ENCODE results near the gene IARS1. TPM values are rescaled to one million over a fixed set of nuclear protein-coding genes. Genes with fewer than 3 reads are reported as not detected.

The IARS1 gene
- total RNA-seq, 2 experiments from 2014 or later, result 49.8 to 56.8 TPM

DNA sequence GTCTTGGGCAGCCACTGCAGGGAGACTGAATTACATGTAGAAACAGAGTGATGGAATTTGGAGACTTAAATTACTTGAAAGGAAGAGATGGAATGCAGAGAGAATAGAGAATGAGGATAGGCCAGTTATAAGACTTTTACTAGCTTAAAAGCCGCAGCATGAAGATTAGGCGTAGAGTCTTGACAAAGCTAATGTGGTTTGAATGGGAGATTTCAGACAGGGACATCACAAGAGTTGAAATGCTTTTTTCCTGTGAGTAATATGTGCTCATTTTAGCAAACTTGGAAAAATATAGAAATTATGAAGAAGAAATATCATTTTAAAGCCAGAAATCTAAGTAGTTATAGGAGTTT lies 39.8 kb upstream of the IARS1 start:
- no peak overlapping the region for H3K4me3 Mint-ChIP-seq
- no peaks in the 10 kb centered on the region for H3K4me1 ChIP-seq (ENCODE audit: insufficient read depth, low read length)
- no peak overlapping the region for H3K4me3 ChIP-seq (ENCODE audit: low read length)
- no peak for ATAC-seq (ENCODE audit: poor library complexity)
- no peak overlapping the region for H3K27ac Mint-ChIP-seq
- ChIA-PET POLR2A (no interaction called here), CTCF (interaction anchor here (0.9 kb wide), 1 partner anchor 31 kb away, joined by 3 read pairs; no protein-coding TSS in a partner anchor)
- peaks cover 29% of the 10 kb centered on the region for H3K36me3 Mint-ChIP-seq (ENCODE audit: low read depth)
- H3K4me1 Mint-ChIP-seq (ENCODE audit: low read depth), result no peaks in the 10 kb centered on the region
- peaks cover 5% of the 10 kb centered on the region for H3K36me3 ChIP-seq (ENCODE audit: insufficient read depth, low read length)
- intact Hi-C loops (cut with DNase I, micrococcal nuclease), result no loop called here
- H3K9me3 Mint-ChIP-seq, result no peaks in the 10 kb centered on the region
- H3K27ac ChIP-seq (ENCODE audit: low read depth in 1 of 2, low read length in 2 of 2), result no peak overlapping the region
- H3K27me3 Mint-ChIP-seq, result no peaks in the 10 kb centered on the region
- DNase-seq, result no peak
- no peaks in the 10 kb centered on the region for H3K9me3 ChIP-seq (ENCODE audit: control insufficient read depth in 1 of 2, insufficient read depth in 1 of 2, low read length in 2 of 2)
- TF ChIP-seq, protein P1, sequence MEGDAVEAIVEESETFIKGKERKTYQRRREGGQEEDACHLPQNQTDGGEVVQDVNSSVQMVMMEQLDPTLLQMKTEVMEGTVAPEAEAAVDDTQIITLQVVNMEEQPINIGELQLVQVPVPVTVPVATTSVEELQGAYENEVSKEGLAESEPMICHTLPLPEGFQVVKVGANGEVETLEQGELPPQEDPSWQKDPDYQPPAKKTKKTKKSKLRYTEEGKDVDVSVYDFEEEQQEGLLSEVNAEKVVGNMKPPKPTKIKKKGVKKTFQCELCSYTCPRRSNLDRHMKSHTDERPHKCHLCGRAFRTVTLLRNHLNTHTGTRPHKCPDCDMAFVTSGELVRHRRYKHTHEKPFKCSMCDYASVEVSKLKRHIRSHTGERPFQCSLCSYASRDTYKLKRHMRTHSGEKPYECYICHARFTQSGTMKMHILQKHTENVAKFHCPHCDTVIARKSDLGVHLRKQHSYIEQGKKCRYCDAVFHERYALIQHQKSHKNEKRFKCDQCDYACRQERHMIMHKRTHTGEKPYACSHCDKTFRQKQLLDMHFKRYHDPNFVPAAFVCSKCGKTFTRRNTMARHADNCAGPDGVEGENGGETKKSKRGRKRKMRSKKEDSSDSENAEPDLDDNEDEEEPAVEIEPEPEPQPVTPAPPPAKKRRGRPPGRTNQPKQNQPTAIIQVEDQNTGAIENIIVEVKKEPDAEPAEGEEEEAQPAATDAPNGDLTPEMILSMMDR (IDR thresholded peaks at IDR 0.05), result no peak
- H3K27me3 ChIP-seq (ENCODE audit: control insufficient read depth in 1 of 2, insufficient read depth in 2 of 2, low read length in 2 of 2), result no peaks in the 10 kb centered on the region

DNA sequence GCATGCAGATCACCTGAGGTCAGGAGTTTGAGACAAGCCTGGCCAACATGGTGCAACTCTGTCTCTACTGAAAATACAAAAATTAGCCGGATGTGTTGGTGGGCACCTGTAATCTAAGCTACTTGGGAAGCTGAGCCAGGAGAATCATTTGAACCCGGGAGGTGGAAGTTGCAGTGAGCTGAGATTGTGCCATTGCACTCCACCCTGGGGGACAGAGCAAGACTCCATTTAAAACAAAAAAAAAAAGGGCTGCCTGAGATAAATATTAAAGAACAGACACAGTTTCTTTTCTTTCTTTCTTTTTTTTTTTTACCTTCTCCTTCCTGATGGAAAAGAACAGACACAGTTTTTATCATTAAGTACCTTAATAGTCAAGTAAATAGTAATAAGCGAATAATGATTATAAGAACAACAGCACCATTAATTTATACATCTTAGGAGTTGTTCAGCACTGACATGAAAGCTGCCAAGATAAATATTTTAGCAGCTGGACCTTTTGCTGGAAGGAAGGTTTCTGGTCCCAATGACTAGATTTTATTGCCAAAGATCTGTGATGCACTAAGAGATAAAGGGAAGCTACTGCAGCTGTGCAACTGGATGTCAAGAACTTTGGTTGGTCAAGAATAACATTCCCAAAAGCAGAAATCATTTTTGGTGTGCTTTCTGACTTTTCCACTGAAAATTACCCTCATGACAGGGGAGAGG lies 39.2 kb upstream of the IARS1 start:
- Histone ChIP-seq H3K36me3 (ENCODE audit: insufficient read depth, low read length) (peaks cover 2% of the 10 kb centered on the region), H3K4me3 (ENCODE audit: low read length) (no peak overlapping the region), H3K27me3 (ENCODE audit: control insufficient read depth in 1 of 2, insufficient read depth in 2 of 2, low read length in 2 of 2) (no peaks in the 10 kb centered on the region), H3K9me3 (ENCODE audit: control insufficient read depth in 1 of 2, insufficient read depth in 1 of 2, low read length in 2 of 2) (no peaks in the 10 kb centered on the region), H3K27ac (ENCODE audit: low read depth in 1 of 2, low read length in 2 of 2) (no peak overlapping the region), H3K4me1 (ENCODE audit: insufficient read depth, low read length) (no peaks in the 10 kb centered on the region)
- DNase-seq (no peak), ATAC-seq (ENCODE audit: poor library complexity) (no peak)
- peaks cover 27% of the 10 kb centered on the region for H3K36me3 Mint-ChIP-seq (ENCODE audit: low read depth)
- no peaks in the 10 kb centered on the region for H3K9me3 Mint-ChIP-seq
- no peaks in the 10 kb centered on the region for H3K27me3 Mint-ChIP-seq
- H3K4me1 Mint-ChIP-seq (ENCODE audit: low read depth), result no peaks in the 10 kb centered on the region
- intact Hi-C loops (cut with DNase I, micrococcal nuclease), result no loop called here
- no peak overlapping the region for H3K4me3 Mint-ChIP-seq
- no peak overlapping the region for H3K27ac Mint-ChIP-seq
- TF ChIP-seq, protein P1 (IDR thresholded peaks at IDR 0.05), result no peak
- ChIA-PET POLR2A (no interaction called here), CTCF (interaction anchor here (0.9 kb wide), 1 partner anchor 31 kb away, joined by 3 read pairs; no protein-coding TSS in a partner anchor)

DNA sequence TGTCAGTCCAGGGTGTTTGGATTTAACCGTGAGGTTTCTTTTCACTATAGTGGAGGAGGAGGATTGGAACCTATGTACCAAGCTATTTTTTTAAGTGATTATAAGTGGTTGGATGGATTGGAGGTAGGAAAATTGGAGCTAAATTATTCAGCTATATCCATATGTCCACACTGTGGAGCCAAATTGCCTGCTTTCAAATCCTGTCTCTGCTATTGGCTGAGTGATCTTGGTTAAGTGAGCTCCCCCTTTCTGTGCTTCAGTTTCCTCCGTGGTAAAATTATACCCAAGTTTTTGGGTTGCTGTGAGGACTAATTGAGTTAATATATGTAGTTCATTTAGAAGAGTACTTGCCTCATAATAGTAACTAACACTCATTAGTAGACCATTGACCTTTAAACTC lies 34.7 kb upstream of the IARS1 start:
- intact Hi-C loops (cut with DNase I, micrococcal nuclease), result loop anchor here (5.0 to 10.0 kb wide), 7 partner anchors 109 to 1929 kb away; partner anchors contain the start of genes BICD2 (in 1 of the 2), IPPK (in 1 of the 2), PHF2 (in 1 of the 2) and SPTLC1 (in 1 of the 2)
- H3K27ac Mint-ChIP-seq, result no peak overlapping the region

More for the DNA sequence above, 34.7 kb upstream of the IARS1 start:
- peak in 1 of 14 experiments; percentile 5 for DNase-seq
- ChIA-PET CTCF (no interaction called here), POLR2A (no interaction called here)
- no peak for ATAC-seq (ENCODE audit: poor library complexity)
- Mint-ChIP-seq H3K4me3 (peak overlapping the region; percentile 96), H3K4me1 (ENCODE audit: low read depth) (peaks cover 33% of the 10 kb centered on the region), H3K9me3 (no peaks in the 10 kb centered on the region), H3K36me3 (ENCODE audit: low read depth) (peaks cover 31% of the 10 kb centered on the region), H3K27me3 (no peaks in the 10 kb centered on the region)
- Histone ChIP-seq H3K36me3 (ENCODE audit: insufficient read depth, low read length) (no peaks in the 10 kb centered on the region), H3K4me1 (ENCODE audit: insufficient read depth, low read length) (peaks cover 13% of the 10 kb centered on the region), H3K27ac (ENCODE audit: low read depth in 1 of 2, low read length in 2 of 2) (no peak overlapping the region), H3K9me3 (ENCODE audit: control insufficient read depth in 1 of 2, insufficient read depth in 1 of 2, low read length in 2 of 2) (no peaks in the 10 kb centered on the region), H3K4me3 (ENCODE audit: low read length) (no peak overlapping the region), H3K27me3 (ENCODE audit: control insufficient read depth in 1 of 2, insufficient read depth in 2 of 2, low read length in 2 of 2) (no peaks in the 10 kb centered on the region)
- TF ChIP-seq, protein P1 (IDR thresholded peaks at IDR 0.05), result no peak

Measured in CD4-positive, alpha-beta T cell (primary cell).